Anterior cingulate cortex (tissue), 58 donors: ENCODE data around the gene RUNX1.
"Not testable (repeated sequence)": the region's sequence is repeated elsewhere in the genome, so short reads cannot be mapped to it uniquely, and the experiment has no call there.

Experiments used
- DNase-seq, 58 donors: peaks; one replicate each; lab custom pipeline; 2025; lab: John Stamatoyannopoulos, UW

Gene RUNX1

DNA sequence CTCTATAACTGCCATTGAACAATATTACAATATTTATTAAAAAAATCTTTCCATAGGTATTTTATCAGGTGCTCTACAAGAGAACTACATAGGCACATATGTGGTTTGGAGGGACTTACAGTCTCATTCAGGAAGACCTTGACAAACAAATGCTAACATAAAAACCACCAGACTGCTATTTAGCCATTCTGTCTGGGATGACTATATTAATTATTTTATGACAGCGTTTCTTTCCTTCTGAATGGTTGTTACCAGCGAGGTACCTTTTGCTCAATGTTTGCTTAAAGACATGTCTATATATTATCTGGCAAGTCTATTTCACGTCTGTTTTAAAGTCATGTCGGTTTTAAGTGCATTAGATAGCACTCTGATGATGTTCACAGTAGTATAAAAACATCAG is 69.7 kb downstream of the RUNX1 start:
- no peak for DNase-seq

DNA sequence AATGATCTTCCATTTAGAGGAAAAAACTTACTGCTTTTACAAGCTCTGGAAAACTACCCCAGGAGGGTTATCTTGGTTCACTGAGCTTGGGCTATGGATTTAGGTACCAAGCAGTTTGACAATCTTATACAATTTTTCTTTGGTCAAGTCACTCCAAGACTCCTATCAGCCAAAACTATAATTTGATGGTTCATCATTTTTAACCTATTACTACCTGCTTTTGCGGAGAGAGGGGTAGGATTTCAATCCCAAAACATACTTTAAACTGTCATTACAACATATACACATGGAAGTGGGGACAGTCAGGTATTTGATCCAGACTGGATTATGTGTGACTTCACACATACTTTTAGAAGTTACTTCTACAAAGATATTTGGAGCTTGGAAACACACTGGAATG is 71.8 kb downstream of the RUNX1 start:
- DNase-seq: no peak

DNA sequence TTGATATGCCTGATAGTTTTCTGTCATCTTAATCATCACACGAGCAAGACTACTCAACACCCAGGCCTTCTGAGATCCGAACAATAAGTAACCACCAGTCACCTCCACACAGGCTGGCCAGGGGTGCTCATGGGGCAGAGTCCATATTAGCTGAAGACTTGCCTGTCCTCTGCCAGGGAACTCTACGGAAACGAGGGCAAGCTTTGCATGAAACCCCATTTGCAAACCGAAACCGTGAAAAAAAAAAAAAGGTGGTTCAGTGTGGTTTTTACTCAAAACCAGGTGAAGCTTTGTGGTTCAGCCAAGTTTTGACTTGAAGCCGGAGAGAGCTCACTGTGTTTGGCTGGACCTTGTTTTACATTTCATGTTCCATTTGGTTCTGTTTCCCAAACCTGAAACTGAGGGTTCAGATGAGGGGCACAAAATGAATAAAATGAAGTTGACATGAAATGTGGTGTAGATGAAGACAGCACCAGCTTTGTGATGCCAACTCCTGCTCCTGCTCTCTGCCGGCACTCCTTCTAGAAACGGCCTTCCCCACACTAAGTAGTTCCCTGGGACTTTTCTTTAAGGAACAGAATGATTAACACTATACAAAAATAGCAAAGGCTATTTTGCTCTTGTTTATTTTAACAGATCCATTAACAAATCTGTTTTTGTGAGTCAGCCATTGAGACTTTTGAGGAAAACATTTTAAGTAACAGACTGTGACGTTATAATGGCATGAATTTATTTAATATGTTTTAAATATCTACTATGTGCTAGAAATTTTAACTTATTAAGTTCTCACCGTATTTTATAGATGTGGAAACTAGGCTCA is 74.7 kb downstream of the RUNX1 start:
- DNase-seq: no peak

GRCh38 chr21:34973685-34974084 is 75.4 kb downstream of the RUNX1 start:
- DNase-seq: no peak

GRCh38 chr21:34971656-34972055 is 77.4 kb downstream of the RUNX1 start:
- no peak for DNase-seq

GRCh38 chr21:34970566-34970965 is 78.5 kb downstream of the RUNX1 start:
- DNase-seq: no peak

- DNase-seq: no peak
Observed at GRCh38 chr21:34970167-34970500, 79.0 kb downstream of the RUNX1 start.

DNA sequence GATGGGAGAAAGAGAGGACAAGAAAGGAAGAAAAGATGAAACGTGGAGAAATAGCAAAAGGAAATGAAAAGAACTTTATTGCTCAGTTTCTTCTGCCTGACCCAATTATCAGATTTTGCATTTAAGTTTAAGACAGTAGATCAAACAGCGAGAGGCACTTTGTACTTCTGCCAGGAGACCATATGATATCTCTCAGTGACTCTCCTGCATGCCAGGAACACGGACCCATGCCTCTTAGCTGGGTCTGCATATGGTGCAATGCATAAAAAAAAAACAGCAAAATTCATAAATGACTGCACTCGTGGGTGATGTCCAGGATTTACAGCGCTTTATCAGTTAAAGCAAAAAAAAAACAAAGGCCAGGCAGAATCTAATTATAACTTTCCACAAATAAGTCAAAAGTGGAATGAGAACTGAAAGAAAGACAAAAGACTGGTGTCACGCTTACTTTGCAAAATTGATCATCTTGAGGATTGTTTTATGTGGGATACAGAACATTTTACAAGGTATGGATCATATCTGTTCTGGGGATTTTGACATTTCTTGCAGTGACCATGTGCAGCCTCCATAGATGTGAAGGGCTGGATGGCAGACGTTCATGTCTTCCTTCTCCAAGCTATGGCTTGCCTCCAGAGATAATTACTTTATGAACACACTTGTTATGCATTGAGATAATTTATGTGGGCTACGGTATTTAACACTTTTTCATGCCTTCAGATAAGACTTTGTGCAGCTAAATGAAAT is 79.5 kb downstream of the RUNX1 start:
- DNase-seq: no peak

- no peak for DNase-seq
Observed at GRCh38 chr21:34968414-34969333, 80.4 kb downstream of the RUNX1 start.

GRCh38 chr21:34967509-34968289 is 81.4 kb downstream of the RUNX1 start:
- no peak for DNase-seq

DNA sequence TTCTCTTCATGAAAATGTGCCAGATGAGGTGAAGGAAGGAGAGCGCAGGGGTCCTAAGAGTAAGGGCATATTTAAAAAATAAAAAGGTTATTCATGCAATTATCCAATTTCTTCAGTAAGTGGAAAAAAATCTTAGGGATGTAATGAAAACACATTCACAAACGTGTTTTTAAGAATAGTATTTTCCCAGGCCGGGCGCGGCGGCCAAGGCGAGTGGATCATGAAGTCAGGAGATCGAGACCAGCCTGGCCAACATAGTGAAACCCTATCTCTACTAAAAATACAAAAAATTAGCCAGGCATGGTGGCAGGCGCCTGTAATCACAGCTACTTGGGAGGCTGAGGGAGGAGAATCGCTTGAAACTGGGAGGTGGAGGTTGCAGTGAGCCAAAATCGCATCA is 82.2 kb downstream of the RUNX1 start:
- DNase-seq: not testable (repeated sequence)

- DNase-seq: no peak
Observed at GRCh38 chr21:34965200-34966174, 83.6 kb downstream of the RUNX1 start.

DNA sequence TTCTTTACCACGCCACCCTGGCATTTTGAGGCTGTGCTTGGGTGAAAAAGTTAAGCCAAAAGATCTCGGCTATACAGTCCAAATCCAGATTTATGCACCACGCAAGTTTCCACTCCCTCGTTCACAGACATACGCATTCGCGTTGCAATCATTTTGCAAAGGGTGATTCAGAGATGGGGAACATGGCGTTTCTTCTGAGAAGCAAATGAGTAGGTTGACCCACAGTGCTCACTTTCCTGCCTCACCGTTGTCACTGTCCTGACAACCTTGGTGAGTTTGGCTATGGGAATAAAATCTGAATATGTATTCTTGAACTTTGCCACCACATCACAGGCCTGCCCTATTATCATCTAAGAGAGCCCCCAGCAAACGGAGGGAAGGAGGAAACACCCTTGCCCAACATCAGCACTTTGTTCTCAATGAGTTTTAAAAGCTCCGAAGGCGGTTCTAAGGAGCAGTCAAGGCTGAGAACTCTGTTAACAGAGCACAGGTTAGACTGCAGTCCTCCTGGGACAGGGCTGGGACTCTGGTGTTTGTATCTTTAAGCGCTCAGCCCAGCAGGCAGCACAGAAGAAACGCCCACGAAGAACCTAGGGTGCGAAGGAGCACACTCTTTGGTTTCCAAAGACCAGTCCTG is 86.4 kb downstream of the RUNX1 start:
- DNase-seq: no peak

- no peak for DNase-seq
Observed at GRCh38 chr21:34962136-34962535, 87.0 kb downstream of the RUNX1 start.

- no peak for DNase-seq
Observed at GRCh38 chr21:34960687-34961086, 88.4 kb downstream of the RUNX1 start.

GRCh38 chr21:34959607-34960006 is 89.5 kb downstream of the RUNX1 start:
- DNase-seq: no peak

DNA sequence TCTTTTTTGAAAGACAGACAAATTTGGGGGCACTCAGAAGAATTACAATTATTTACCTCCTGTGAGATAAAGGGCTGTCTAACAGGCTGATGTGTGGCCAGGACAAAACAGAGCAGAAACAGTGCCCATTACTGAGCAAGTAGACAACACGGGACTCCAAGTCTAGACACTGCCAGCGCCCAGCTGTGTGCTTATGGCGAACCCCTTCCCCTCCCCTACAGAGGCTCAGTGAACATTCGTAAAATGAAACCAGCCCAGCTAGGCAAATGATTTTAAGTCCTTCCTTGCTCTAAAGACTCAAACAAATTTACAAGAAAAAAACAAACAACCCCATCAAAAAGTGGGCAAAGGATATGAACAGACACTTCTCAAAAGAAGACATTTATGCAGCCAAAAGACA is 91.1 kb downstream of the RUNX1 start:
- DNase-seq: no peak
